ENCODE data around the gene CENPP.

Gene CENPP

GRCh38 chr9:92661127-92661526 lies 335.4 kb downstream of the CENPP start:
- TF ChIP-seq ZNF274 (IDR thresholded peaks at IDR 0.05; ENCODE audit: low read depth, low read length), result no peak

DNA sequence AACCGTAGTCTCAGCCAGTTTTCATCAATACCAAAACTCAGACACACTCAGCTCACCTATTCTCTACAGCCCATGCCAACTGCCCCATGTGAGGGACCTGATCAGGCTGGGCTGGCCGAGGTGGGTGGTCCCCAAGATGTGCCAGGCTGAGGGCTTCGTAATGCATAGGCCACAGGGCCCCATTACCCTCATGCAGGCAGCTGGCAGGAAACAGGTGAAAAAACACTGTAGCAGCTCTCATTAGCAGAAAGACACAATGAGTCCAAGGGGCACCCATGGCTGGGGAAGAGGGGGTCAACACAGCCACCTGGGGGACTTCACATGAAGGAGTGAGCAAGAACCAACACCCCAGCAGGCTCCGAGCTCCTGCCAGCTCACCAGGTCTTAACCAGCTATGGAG lies 336.0 kb downstream of the CENPP start:
- no peak for TF ChIP-seq ZNF274 (IDR thresholded peaks at IDR 0.05; ENCODE audit: low read depth, low read length)

More at GRCh38 chr9:92661127-92661526, 335.4 kb downstream of the CENPP start:
- H3K4me3 ChIP-seq (ENCODE audit: low read length), result no peak overlapping the region

DNA sequence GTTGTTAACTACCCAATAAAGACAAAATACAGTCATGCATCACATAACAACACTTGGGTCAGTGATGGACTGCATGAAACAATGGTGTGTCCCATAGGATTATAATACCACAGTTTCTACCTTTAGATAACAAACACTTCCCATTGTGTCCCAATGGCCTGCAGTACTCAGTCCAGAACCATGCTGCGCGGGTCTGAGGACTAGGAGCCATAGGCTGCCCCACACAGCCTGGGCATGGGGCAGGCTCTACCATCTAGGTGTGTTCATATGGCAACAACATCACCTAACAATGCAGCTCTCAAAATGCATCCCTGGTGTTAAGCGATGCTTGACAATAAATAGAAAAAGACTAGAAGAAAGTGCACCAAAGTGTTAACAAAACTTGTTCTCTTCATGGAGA lies 337.4 kb downstream of the CENPP start:
- H3K4me3 ChIP-seq (ENCODE audit: low read length), result no peak overlapping the region
- no peak for TF ChIP-seq ZNF274 (IDR thresholded peaks at IDR 0.05; ENCODE audit: low read depth, low read length)

More for the DNA sequence above, 336.0 kb downstream of the CENPP start:
- no peak overlapping the region for H3K4me3 ChIP-seq (ENCODE audit: low read length)

DNA sequence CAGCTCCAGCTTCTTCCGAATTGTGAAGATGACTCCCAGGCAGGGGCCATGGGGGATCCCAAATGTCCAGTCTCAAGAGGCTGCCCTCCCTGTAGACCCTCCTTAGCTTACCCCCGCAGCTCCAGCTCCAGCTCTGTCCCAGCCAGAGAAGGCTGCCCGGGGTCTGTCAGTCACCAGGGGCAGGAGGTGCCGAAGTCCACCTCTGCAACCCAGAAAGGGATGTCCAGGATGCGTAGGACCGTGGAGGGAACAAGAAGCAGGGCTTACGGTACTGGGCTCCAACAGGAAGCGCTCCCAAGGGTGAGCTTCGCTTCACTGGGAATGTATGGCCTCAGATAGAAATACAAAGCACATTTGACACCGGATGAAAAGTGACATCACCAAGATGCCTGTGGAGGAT lies 338.2 kb downstream of the CENPP start:
- no peak for TF ChIP-seq ZNF274 (IDR thresholded peaks at IDR 0.05; ENCODE audit: low read depth, low read length)

GRCh38 chr9:92664394-92665152 lies 338.8 kb downstream of the CENPP start:
- no peak for TF ChIP-seq ZNF274 (IDR thresholded peaks at IDR 0.05; ENCODE audit: low read depth, low read length)
- no peak overlapping the region for H3K4me3 ChIP-seq (ENCODE audit: low read length)

More for the DNA sequence above, 338.2 kb downstream of the CENPP start:
- H3K4me3 ChIP-seq (ENCODE audit: low read length), result no peak overlapping the region

GRCh38 chr9:92665836-92666235 lies 340.1 kb downstream of the CENPP start:
- TF ChIP-seq ZNF274 (IDR thresholded peaks at IDR 0.05; ENCODE audit: low read depth, low read length), result no peak
- no peak overlapping the region for H3K4me3 ChIP-seq (ENCODE audit: low read length)

DNA sequence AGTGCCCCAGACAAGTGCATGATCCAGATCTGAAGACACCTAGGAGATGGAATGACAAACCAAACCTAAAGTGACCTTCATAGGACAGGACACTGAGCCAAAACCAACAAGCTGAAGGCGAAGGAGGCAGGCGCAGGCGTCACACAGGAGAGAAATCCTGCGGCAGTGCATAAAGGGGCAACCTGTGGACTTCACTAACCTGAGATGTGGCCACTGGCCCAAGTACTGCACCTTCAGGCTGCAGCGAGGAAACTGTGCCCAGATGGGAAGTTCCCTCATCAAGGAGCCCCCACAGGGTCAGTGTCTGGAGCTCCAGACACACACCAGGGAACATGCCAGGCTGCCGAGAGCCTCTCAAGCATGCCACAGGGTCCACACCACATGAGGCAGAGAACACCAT lies 340.5 kb downstream of the CENPP start:
- no peak for TF ChIP-seq ZNF274 (IDR thresholded peaks at IDR 0.05; ENCODE audit: low read depth, low read length)
- H3K4me3 ChIP-seq (ENCODE audit: low read length), result no peak overlapping the region

DNA sequence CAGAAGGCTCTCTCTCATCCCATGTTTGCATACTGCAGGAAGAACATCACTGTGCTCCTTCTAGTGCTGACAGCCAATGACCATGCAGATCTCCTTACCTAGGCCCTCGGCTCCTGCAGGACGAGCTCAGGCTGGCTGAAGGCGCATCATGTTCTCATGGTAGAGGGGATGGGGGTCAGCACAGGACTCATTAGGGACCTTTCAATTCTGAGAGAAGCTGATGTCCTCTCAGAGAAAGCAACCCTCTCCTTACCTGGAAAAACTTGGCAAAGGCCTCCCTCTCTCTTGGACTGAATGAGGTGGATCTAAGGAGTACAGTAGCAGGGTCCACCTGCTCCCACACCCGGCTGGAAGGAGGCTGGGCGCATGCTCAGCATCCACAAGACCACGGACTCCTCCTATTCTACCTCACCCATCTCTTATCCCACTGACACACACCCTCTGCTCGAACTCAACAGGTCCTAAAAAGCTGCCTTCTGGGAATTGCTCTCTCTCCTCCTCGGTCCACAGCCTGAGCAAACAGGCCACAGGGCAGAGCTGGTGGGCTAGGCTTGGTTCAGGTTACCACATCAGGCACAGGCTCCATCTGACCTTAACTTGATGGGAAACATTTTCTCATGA lies 341.3 kb downstream of the CENPP start:
- no peak for TF ChIP-seq ZNF274 (IDR thresholded peaks at IDR 0.05; ENCODE audit: low read depth, low read length)
- H3K4me3 ChIP-seq (ENCODE audit: low read length), result no peak overlapping the region

DNA sequence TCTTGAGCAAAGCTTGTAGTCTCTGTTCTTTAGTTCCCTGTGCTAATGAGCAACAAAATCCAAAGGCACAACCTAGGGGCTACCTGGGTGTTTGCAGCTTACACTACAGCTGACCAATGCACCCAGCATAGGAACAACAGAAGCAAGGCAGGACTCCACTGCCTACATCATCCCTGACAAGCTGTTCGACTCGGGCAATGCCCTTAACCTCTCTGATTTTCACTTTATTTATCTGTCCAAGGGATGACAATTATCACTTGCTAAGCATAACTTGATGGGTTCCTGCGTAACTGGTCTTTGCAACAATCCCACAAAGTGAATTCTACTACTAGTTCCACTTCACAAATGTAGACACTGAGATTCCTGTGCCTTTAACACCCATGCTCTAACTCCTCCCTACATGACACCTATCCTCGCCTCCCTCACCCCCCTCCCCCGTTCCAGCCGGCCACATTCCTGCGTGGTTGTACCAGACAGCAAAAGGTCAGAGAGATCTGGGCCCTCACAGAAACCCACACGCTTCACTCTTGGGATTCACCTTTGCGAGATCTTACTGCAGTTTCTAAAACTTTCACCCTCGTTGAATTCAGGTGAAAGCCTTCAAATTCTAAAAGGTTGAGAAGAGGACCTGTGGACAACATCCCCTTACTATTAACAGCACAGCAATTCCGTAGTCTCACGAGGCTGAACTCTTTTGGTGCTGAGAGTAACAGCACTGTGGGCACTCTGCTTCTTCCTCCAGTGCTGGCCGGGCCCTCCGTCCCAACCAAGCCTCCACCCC lies 343.2 kb downstream of the CENPP start:
- H3K4me3 ChIP-seq (ENCODE audit: low read length), result peak overlapping the region; percentile 82
- no peak for TF ChIP-seq ZNF274 (IDR thresholded peaks at IDR 0.05; ENCODE audit: low read depth, low read length)

GRCh38 chr9:92669527-92669889 lies 343.8 kb downstream of the CENPP start:
- TF ChIP-seq ZNF274 (IDR thresholded peaks at IDR 0.05; ENCODE audit: low read depth, low read length), result no peak
- peak overlapping the region; percentile 82 for H3K4me3 ChIP-seq (ENCODE audit: low read length)
